Cardiac muscle cell (in vitro differentiated cells and primary cell): Measurements from ENCODE around the gene PDPK1. TPM values are rescaled to one million over a fixed set of nuclear protein-coding genes. Genes with fewer than 3 reads are reported as not detected.
A peak's percentile ranks its signal among the peaks of the same experiment; 100 is the strongest.

Experiments used
- DNase-seq, 2 donors: peaks; one replicate each; pipeline versions ENCODE4 v3.0.0 to v3.0.0-alpha.2; 2010 to 2017; ENCODE audit warnings: low read depth in 1 of 2, low spot score in 1 of 2
- H3K27ac ChIP-seq: fragments of 200-600 bp; sonication (generic); 2 replicates; pipeline ENCODE4 v1.5.1; 2016
- H3K27me3 ChIP-seq: fragments of 200-600 bp; sonication (generic); 2 replicates; pipeline ENCODE4 v1.6.0; 2016; ENCODE audit warnings: control low read depth
- H3K36me3 ChIP-seq: fragments of 200-600 bp; sonication (generic); 2 replicates; pipeline ENCODE4 v1.5.1; 2016; ENCODE audit warnings: control low read depth
- H3K4me1 ChIP-seq: fragments of 200-600 bp; sonication (generic); 2 replicates; pipeline ENCODE4 v1.8.1; 2017; ENCODE audit warnings: low read depth, mild to moderate bottlenecking, mixed run types
- H3K4me3 ChIP-seq: fragments of 200-600 bp; sonication (generic); 2 replicates; pipeline ENCODE4 v1.5.1; 2016; ENCODE audit warnings: mild to moderate bottlenecking
- H3K9me3 ChIP-seq: fragments of 200-600 bp; sonication (generic); 2 replicates; pipeline ENCODE4 v1.5.1; 2017; ENCODE audit warnings: low read depth, mild to moderate bottlenecking, control low read depth
- CTCF ChIP-seq: IDR thresholded peaks from 2 replicates; pipeline ENCODE4 v1.5.1; 2012; ENCODE audit warnings: low read depth, mild to moderate bottlenecking, low read length
- polyA plus RNA-seq: library from polyadenylated mRNA; unstranded; fragments of >200 nt; fragmentation: Nextera tagmentation; extraction: Ambion mirVana; gene quantifications from 2 replicates; pipeline ENCODE4 v1.2.1, GENCODE V29; 2016
- total RNA-seq: library from RNA; depleted of rRNA; stranded (reverse); fragments of >200 nt; gene quantifications from 2 replicates; pipeline ENCODE4 v1.2.3, GENCODE V29; 2016

PDPK1 gene
- total and polyA plus RNA-seq, 2 experiments from 2014 or later: 22.4 to 28.6 TPM

- Histone ChIP-seq H3K27me3 (no peaks in the 10 kb centered on the region), H3K27ac (no peak overlapping the region), H3K9me3 (no peaks in the 10 kb centered on the region), H3K36me3 (no peaks in the 10 kb centered on the region), H3K4me1 (peaks cover 25% of the 10 kb centered on the region), H3K4me3 (no peak overlapping the region)
- DNase-seq: peak in 1 of 2 donors; percentile 63
- no peak for TF ChIP-seq CTCF
These were observed 26.6 kb upstream of the PDPK1 start for GRCh38 chr16:2511128-2511800.

- Histone ChIP-seq H3K4me1 (peaks cover 25% of the 10 kb centered on the region), H3K4me3 (no peak overlapping the region)
- DNase-seq: no peak
These were observed 25.7 kb upstream of the PDPK1 start for GRCh38 chr16:2511996-2512734.

DNA sequence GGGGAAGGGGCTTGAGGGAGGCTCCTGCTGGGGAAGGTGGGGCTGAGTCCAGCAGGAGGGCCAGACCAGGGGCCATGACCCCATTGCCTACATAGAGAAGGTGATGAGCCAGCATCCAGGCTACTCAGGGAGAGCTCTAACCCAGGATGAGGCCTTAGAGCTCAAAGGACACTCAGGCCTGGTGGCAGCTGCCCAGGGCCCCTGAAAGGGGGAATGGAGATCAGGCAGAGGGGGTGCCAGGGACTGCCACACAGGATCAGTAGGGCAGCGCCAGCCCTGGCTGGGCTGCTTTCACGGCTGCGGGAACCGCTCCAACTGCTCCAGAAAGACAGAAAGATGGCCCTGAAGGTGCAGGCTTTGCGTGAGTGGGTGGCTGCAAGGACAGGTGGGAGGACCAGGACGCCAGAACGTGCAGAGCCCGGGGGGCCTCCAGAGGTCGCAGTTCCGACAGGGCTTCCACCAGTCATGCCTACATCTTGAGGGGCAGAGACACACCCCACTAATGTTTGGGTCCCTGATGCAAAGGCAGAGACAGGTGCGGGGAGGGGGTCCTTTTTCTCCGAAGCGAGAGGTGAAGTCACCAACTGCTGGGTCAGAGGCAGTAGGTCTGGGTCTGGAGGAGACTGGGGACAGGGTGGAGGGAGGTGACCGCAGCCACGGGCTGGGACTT, 25.0 kb upstream of the PDPK1 start:
- no peak for TF ChIP-seq CTCF
- Histone ChIP-seq H3K27me3 (no peaks in the 10 kb centered on the region), H3K36me3 (no peaks in the 10 kb centered on the region), H3K9me3 (no peaks in the 10 kb centered on the region), H3K4me1 (peaks cover 25% of the 10 kb centered on the region), H3K4me3 (peak overlapping the region; percentile 86), H3K27ac (peak overlapping the region; percentile 99)
- DNase-seq: no peak

More at GRCh38 chr16:2511996-2512734, 25.7 kb upstream of the PDPK1 start:
- TF ChIP-seq CTCF: no peak
- peak overlapping the region; percentile 99 for H3K27ac ChIP-seq
- H3K9me3 ChIP-seq: no peaks in the 10 kb centered on the region
- no peaks in the 10 kb centered on the region for H3K36me3 ChIP-seq
- H3K27me3 ChIP-seq: no peaks in the 10 kb centered on the region

GRCh38 chr16:2513405-2514332, 24.2 kb upstream of the PDPK1 start, which contains the start of gene ATP6V0C:
ATP6V0C (plus strand) TSS chr16:2513952; CDS start chr16:2514104, 152 bp downstream.
- no peaks in the 10 kb centered on the region for H3K36me3 ChIP-seq
- TF ChIP-seq CTCF: no peak
- peaks cover 25% of the 10 kb centered on the region for H3K4me1 ChIP-seq
- peak within 1 kb of the TSS; percentile 86 for H3K4me3 ChIP-seq
- no peaks in the 10 kb centered on the region for H3K9me3 ChIP-seq
- DNase-seq: peak; percentile 89 to 96
- peak within 1 kb of the TSS; percentile 99 for H3K27ac ChIP-seq
- no peaks in the 10 kb centered on the region for H3K27me3 ChIP-seq
